Ecto neural progenitor cell (in vitro differentiated cells): ENCODE measurements around the gene COL16A1.

Experiments
- DNase-seq: peaks from one replicate; pipeline ENCODE4 v3.0.0-alpha.2; 2018; ENCODE audit warnings: low spot score

The COL16A1 gene

DNA sequence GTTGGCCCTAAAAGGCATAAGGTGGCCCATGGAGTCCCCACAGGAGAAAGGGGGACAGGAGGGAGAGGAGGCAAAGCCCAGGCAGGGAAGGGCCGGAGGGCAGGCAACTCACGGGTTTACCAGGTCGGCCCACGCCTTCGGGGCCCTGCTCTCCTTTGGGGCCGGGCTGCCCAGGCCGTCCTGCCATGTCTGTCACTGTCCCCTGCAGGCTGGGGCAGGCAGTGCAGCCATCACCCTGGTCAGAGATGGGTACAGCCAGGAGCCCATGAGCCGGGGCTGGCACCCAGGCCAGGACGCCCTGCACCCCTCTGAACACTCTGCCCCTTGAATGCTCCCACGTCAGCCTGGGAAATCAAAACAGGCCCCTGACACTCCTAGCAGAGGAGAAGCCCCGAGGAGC lies 19.8 kb downstream of the COL16A1 start:
- DNase-seq: no peak

DNA sequence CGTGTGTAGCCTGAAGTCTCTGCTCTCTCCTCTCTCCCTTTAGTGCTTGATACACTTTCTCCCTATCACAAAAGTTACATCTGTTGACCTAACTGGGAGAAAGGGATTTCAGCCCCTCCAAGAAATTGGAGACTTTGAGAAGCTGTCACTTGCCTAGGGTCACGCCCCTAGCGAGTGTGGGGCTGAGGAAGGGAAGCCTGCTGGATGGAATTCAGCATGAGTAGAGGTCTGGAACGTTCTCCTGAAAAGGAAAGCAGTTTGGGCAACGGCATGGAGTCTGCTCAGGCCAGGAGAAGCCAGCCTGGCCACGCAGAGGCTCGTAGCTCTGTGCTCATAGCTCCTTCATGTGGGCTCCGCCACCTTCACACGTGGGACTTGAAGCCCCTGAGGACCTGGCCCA lies 22.4 kb downstream of the COL16A1 start:
- DNase-seq: no peak

DNA sequence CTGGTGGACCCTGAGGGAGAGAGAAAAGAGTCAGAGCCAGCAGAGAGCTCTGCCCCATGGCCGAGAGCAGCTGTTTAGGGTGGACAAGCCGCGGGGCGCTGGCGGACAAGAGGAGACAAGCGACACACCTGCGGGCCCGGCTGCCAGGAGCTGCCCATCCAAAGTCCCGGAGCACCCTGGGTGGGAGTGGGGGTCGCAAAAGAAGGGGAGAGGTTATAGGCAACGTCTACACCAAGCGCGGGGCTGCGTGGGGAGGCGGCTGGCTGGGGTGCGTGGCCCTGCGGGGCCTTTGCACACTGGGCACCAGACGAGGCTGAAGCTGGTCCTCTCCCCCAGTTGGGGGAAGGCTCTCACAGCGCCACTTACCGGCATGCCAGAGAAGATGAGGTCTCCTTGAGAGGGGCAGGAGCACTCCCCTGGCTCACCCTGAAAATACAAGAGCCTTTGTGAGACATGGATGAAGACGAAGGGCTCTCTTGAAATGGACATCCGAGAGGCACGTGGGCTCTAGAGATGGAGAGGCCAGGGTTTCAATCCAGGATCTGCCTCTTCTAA lies 24.1 kb downstream of the COL16A1 start:
- no peak for DNase-seq

DNA sequence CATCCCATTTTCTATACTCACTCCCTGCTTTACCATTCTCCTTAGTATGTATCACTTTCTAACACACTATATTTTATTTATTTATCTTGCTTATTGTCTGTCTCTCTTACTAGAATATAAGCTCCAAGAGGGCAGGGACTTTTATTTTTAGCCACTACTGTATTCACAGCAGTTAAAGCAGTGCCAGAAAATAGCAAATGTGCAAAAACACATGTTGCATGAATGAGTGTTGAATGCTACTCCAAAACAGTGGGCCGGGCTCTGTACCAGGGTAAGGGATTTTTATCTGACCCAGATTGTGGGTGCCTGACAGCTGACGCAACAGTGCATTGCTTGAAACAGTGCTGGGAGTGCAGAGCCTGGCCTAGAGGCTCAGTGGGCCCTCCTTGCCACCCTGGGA lies 24.7 kb downstream of the COL16A1 start:
- DNase-seq: no peak

DNA sequence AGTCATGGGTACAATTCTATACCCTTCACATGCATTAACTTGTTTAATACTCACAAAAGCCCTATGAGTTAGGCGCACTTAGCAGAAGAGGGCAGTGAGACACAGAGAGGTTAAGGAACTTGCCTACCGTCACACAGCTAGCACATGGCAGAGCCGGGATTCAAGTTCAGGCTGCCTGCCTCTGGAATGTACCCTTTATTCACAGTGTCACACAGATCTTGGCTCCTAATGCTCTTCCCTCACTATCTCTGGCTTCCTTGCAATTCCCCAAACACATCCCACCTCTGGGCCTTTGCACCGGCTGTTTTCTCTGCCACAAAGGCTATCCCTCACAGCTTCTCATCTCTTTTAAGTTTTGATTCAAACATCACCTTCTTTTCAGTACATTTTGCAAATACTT lies 25.1 kb downstream of the COL16A1 start:
- no peak for DNase-seq

DNA sequence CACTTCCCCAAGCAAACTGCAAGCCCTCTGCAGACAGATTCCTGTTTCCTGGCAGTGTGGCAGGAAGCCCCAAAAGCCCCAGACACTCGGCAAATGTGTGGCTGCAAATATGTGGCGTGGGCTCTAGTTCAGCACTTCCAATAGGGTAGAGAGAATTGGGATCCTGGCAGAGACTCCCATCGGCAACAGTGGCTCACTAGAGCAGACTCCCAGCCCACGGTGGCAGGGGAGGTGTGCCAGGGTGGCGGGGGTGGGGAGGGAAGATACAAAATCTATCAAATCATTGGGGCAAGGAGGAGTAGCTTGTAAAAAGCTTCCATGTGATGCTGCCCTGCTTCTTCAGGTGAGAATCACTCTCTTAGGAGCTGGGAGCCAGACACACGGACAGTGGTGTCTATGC lies 25.9 kb downstream of the COL16A1 start:
- DNase-seq: no peak

DNA sequence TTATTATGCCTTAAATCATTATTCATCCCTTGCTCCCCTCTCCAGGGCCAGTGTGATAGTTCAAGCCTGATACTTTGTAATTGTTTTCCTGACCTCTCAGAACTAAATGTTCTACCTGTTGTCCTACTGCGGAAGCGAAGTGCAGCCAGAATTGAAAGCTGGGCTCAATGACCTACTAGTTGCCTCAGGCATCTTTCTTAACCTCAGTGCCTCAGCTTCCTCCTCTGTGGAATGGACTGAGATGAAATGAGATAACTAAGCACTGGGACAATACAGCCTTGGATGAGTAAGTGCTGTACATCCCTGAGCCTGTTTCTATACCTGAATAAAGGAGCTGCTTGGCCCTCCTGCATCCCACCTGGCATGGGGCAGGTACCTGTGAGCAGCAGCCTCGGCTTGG lies 26.4 kb downstream of the COL16A1 start:
- DNase-seq: no peak

DNA sequence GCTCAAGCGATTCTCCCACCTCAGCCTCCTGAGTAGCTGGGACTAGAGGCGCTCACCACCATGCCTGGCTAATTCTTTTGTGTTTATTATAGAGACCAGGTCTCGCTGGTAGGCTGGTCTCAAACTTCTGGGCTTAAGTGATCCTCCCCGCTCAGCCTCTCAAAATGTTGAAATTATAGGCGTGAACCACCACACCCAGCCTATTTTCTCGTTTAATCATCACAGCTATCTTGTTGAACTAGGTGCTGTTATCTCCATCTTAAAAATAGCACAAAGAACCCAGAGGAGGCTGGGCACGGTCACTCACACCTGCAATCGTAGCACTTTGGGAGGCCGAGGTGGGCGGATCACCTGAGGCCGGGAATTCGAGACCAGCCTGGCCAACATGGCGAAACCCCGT lies 28.1 kb downstream of the COL16A1 start:
- no peak for DNase-seq

DNA sequence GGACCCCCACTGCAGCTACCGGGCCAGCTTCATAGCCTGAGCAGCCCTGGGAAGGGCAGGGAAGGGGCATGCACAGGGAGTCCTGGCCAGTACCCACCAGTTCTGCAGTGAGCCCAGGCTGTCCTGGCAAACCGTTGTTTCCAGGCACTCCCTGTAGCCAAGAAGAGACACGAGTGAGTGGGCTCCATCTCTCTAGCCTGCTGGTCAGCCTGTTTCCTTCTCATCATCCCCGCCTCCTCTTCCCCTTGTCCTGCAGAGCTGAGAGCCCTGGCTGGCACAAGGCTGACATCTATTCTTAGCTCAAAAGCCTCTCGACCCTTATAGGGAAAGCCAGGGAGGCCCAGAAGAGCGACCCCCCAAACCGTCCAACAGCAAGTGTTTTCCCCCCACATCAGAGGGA lies 28.7 kb downstream of the COL16A1 start:
- DNase-seq: no peak

DNA sequence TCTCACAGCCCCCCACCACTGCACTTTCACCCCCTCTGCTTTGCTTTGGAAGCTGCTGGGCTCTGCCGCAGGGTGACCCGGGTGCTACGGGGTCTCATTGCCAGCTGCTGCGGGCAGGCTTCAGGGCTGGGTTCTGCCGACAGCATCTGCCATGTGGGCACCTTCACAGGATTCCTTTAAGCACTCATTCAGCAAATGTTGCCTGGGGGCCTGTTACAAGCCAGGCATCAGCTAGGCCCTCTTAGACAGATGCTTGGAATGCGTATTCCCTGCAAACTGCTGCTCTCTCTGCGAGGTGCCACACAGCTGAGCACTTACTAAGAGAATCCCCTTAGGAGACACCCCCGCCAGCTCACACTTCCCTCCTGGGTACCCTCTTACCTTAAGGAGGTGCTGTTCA lies 29.2 kb downstream of the COL16A1 start:
- DNase-seq: no peak

DNA sequence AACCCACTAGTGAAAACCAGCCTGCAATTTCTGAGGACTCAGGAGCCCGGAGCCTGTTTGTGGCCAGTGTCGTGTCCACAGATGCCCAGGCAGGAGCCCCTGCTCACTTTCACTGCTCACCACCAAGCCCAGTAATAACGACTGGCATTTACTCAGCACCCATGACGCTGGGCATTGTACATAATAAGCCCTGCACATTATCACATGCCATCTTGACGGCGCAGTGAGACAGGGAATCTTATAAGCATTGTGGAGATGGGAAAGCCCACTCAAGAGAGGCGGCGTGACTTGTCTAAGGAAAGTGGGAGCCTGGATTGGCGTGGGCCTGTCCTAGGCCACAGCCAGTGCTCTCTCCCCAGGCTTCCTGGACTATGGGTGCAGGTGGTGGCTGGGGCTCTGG lies 30.4 kb downstream of the COL16A1 start:
- no peak for DNase-seq

DNA sequence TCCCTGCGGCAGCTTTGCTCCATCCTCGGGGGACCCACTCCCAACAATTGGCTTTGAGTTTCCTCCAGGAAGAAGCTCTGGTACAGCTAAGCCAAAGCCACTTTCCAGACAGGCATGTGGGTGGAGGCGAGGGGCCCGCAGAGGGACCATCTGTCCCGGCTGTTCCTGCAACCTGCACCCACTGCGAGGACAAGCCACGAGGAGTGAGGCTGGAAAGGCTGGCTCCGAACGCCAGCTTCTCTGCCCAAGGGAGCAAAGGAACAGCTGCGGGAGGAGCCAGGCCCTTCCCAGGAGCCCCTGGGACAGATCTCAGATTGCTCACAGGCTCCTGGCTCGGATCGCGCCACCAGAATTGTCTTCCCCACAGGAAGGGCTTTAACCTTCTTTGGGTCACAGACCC lies 30.8 kb downstream of the COL16A1 start:
- DNase-seq: no peak

DNA sequence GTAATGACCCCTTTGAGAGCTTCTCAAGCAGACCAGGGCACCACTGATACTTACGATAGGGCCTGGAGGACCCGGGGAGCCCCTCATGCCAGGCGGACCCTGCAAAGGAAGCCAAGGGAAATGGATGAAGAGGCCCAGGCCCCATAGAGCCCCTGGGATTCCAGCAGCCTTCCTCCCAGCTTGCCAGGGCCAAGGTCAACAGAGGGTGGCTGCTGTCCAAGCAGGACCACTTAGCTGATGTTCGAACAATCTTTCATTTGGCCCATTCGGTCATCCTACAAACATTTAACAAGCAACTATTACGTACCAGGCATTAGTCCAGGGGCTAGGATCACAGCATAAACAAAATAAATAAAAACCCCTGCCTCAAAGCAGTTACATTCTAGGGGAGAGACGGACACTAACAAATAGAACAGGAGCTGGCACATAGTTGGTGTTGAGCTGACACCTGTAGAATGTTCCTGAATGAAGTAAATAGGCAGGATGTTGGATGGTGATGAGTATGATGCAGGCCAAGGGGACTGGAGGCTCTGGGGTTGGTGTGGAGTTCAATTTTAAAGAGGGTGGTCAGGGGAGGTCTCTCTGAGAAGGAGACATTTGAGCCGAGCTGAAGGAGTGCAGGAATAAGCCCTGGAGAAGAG lies 32.1 kb downstream of the COL16A1 start:
- DNase-seq: no peak

DNA sequence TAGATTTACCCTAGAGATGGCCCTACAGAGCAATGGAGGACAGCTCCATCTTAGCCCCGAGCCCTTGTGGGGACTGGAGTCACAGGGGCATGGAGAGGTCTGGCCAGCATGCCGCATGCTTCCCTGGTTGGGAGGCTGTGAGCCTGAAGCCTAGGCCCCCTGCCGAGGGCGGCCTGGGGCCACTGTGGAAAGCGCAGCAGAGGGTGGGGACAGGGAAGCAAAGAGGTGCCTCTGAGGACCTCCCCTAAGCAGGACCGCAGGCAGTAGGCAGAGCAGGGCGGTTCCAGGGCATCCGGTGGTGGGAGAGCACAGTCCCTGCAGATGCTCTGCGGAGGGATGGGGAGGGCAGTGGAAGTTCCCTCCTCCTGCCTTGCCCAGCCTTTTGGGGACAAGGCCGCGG lies 32.7 kb downstream of the COL16A1 start:
- no peak for DNase-seq

DNA sequence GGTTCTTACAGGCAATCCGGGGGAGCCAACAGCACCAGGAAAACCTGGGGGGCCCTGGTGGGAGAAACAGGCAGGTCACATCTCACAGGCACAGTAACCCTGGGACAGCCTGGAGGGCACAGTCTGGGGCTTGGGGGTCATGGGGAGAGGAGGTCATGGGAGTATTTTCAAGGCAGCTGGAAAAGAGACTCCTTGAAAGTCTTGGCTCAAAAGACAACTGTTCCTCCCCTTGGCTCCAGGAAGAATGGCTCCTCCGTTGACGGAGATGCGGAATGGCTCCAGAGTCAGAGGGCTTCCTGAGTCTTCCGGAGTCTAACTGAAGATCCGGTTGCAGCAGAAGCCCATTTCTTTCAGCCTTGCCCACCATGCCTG lies 33.2 kb downstream of the COL16A1 start:
- DNase-seq: no peak

DNA sequence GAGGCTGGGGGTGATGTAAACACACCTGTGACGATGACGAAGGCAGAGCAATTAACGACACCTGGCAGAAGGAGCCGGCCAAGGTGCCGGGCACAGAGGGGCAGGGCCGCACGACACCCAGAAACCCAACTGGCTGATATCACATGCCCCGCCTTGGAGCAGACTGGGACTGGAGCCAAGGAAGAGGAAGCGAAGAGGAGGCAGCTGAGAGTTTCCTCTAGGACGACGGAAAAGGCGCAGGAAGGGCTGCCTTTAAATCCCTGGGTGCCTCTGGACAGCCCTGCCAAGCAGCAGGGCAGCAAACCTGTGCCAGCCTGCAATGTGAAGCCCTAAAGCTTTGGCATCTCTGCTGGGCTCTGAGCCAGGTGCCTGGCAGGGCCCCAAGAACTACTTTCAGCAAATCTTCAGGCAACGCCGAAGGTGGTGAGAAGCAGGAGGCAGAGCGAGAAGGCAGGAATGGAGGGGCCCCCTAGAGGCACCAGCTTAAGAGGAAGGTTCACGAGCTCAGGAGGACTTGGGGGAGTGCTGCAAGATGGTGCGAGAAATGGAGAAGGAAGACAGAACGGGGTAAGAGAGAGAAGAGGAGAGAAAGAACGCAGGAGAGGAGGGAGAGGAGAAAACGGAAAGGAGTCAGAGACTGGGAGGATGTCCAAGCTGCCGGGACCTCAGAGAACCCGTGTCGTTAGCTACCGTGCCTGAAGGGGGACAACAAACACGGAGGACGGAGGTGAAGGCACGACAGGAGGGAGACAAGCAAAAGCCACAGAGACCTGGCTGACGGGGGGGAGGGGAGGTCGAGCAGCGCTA lies 33.8 kb downstream of the COL16A1 start:
- no peak for DNase-seq

DNA sequence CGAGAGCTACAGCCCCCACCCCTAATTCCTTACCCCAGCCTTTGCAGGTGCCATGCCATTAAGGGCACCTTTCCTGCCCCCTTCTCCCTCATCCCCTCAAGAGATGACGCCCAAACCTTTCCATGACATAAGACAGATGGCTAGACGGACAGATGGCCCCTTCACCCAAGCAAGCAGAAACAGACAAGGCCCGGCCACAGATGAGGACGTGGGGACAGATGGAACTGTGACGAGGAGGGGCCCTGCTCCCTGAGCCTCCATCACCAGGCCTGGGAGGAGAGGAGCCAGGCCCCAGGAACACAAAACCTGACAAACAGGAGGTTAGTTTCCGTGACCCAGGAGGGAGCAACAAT lies 34.4 kb downstream of the COL16A1 start:
- DNase-seq: no peak

DNA sequence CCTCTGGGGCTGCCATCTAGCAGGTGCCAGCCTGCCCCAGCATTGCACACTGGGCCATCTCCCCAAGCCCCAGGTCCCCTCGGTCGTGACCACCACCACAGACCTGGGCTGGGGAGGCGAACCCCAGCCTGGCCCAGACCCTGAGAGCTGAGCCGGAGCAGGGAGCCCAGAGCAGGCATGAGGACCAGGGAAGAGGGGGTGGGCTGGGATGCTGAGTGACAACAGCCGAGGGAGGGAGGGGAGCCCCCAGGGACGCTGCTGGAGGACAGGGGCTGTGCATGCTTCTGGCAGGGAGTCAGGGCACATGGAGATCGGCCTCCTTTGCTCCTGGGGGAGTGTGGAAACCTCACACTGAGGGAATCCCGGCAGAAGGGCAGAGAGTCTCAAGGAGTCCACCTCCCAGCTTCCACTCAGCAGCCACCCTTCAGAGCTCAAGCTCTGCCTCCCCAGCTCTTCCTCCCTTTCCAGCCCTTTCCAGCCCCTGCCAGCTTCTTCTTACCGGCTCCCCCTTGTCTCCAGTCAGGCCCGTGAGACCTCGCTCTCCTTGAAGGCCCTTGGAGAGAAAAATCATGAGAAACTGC lies 35.4 kb downstream of the COL16A1 start:
- DNase-seq: no peak

DNA sequence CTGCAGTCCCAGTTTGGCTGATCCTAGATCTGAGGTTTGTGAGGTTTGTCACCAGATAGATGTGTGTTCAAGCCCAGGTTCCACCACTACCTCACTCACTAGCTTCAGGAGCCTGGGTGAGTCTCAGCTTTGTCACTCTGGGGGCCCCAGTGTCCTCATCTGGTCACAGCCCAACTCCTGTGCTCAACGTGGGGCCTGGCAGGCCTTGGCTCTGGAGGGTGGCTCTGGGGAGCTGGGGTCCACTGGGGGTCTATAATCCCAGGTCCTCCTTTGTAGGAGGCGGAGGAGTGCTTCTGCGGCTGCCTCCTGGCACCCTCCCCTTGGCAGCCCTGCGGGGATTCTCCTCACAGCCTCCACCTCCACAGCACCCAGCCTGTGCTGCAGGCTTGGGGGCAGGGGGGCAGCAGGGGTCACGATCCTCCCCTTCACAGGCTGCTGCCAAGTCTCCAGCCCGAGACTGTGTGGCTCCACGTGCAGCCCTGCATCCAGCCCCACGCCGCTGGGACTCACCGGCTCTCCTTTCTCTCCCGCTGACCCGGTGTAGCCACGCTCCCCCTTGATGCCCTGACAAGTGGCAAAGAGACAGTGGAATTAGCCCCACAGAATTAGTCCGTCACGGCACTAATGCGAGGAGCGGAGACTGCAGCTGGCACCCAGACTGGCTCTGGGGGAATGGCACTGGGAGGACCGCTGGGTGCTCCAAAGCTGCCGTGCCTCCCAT lies 36.6 kb downstream of the COL16A1 start:
- DNase-seq: no peak

DNA sequence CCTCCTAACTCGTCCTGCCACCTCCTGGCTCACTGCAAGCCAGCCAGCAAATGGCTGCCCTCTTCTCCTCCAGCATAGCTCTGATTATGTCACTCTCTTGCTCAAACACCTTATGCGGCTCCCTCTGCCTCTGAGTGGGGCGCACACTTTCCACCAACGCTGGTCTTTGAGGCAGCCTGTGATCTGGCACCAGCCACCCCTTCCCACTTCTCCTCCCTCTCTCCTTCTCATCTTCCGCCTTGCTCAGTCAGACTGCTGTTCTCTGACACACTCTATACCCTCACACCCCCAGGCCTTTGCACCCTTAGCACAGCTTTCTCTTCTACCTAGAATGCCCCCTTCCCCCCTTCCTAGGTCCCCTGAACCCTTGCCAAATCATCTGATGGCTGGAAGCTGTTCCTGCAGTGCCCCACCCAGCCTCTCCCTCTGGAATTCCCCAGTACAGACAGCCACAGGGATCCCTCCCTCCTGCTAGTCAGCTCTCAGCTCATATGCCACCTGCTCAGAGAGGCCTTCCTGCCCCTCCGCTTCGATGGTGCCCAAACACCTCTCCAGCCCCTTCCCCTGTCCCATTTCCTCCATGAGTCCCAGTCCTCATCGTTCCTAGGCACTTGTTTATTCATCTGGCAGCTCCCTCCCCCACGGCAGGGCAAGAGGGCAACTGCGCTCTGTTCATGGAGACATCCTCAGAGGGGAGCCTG lies 37.4 kb downstream of the COL16A1 start:
- DNase-seq: no peak

DNA sequence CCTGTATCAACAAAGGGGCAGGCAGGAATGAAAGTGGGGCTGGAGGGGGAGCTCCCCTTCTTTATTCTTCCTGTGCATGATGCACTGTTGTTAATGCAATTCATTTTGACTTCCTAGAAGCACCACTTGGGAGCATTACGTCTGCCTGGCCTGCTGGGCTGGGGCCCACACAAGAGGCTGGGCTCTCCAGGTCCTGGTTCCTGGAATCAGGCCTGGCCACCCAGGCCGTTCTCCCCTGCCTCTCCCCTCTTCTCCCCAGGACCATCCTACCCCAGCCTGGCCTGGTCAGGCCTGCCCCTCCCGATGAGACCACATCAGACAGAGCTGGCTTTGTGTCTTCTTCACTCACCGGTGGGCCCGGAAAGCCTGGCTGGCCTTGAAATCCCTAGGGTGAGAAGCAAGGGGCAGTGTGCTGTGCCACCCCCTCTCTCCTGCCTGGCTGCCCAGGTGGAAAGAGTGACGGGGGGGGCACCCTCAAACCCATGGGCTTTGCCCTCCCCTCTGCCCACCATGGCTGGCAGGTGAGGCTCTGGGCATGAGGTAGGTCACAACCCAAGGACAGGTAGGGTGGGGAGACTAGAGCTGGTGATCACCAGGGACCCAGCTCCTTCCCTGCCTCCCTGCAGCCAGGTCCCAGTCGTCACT lies 38.5 kb downstream of the COL16A1 start:
- no peak for DNase-seq

DNA sequence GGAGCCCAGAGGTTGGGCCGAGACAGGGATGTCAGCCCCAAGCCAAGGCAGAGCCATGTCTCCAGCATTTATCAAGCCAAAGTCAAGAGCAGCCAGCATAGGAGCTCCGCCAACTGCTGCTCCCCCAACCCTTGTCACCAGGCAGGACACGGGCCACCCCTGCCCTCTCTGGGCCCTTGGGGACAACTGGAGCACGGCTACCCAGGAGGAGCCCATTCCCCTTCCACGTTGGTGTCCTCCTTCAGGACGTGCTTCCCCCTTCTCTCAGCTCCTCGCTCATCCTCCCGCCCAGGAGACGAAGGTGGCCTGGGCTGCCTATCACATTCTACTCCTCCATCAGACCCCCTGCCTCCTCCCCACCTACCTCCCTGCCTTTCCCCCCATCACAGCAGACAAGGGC lies 39.3 kb downstream of the COL16A1 start:
- no peak for DNase-seq
